Measurements from ENCODE around the gene GINS3. TPM values are rescaled to one million over a fixed set of nuclear protein-coding genes. Genes with fewer than 3 reads are reported as not detected.
"Not testable (repeated sequence)": the region's sequence is repeated elsewhere in the genome, so short reads cannot be mapped to it uniquely, and the experiment has no call there.

GINS3 gene
- total and polyA plus RNA-seq, 2 experiments from 2014 or later, result 8.8 to 17.8 TPM

GRCh38 chr16:58412615-58412970 is 20.3 kb downstream of the GINS3 start:
- not testable (repeated sequence) for H3K27me3 Mint-ChIP-seq (ENCODE audit: insufficient read depth, low read depth, poor library complexity); DNase-seq (ENCODE audit: low spot score); H3K27me3 ChIP-seq (ENCODE audit: insufficient read depth); H3K4me3 ChIP-seq; H3K9me3 Mint-ChIP-seq; ATAC-seq; H3K4me2 ChIP-seq; H3K4me3 Mint-ChIP-seq; H3K9me2 ChIP-seq (ENCODE audit: insufficient read depth); H2AFZ ChIP-seq; H3K36me3 ChIP-seq (ENCODE audit: insufficient read depth); H3K36me3 Mint-ChIP-seq (ENCODE audit: low read depth); H3K4me1 Mint-ChIP-seq; H3K27ac Mint-ChIP-seq; H4K20me1 ChIP-seq (replicated peaks; ENCODE audit: insufficient read depth); H3K79me2 ChIP-seq (replicated peaks; ENCODE audit: insufficient read depth); H3K4me1 ChIP-seq (ENCODE audit: insufficient read depth); H3K27ac ChIP-seq (ENCODE audit: low read depth); H3F3A ChIP-seq (replicated peaks; ENCODE audit: low read depth)

- no peaks in the 10 kb centered on the region for H3K9me3 Mint-ChIP-seq
- no peak overlapping the region for H3K4me2 ChIP-seq
- no peak for DNase-seq (ENCODE audit: low spot score)
- no peaks in the 10 kb centered on the region for H4K20me1 ChIP-seq (replicated peaks; ENCODE audit: insufficient read depth)
- H2AFZ ChIP-seq, result no peak overlapping the region
- H3K36me3 Mint-ChIP-seq (ENCODE audit: low read depth), result no peaks in the 10 kb centered on the region
- H3K4me1 ChIP-seq (ENCODE audit: insufficient read depth), result no peaks in the 10 kb centered on the region
- no peak overlapping the region for H3K27ac Mint-ChIP-seq
- no peaks in the 10 kb centered on the region for H3K27me3 ChIP-seq (ENCODE audit: insufficient read depth)
- H3K4me3 Mint-ChIP-seq, result no peak overlapping the region
- peaks cover 13% of the 10 kb centered on the region for H3K27me3 Mint-ChIP-seq (ENCODE audit: insufficient read depth, low read depth, poor library complexity)
- no peak overlapping the region for H3K4me3 ChIP-seq
- no peak overlapping the region for H3K27ac ChIP-seq (ENCODE audit: low read depth)
- H3K36me3 ChIP-seq (ENCODE audit: insufficient read depth), result no peaks in the 10 kb centered on the region
- ATAC-seq, result no peak
- no peaks in the 10 kb centered on the region for H3K79me2 ChIP-seq (replicated peaks; ENCODE audit: insufficient read depth)
- peaks cover 10% of the 10 kb centered on the region for H3K4me1 Mint-ChIP-seq
- no peaks in the 10 kb centered on the region for H3F3A ChIP-seq (replicated peaks; ENCODE audit: low read depth)
- H3K9me2 ChIP-seq (ENCODE audit: insufficient read depth), result no peaks in the 10 kb centered on the region
- TF ChIP-seq CTCF (conservative IDR thresholded peaks at IDR 0.05; ENCODE audit: low read depth in 2 of 2) (no peak), REST (IDR thresholded peaks at IDR 0.05; ENCODE audit: unreplicated experiment) (no peak), ZNF462 (CRISPR knock-in tag; IDR thresholded peaks at IDR 0.05) (no peak), ZNF114 (CRISPR knock-in tag; IDR thresholded peaks at IDR 0.05) (no peak), ZNF331 (CRISPR knock-in tag; IDR thresholded peaks at IDR 0.05; ENCODE audit: low read depth) (no peak), STAT1 (IDR thresholded peaks at IDR 0.05; ENCODE audit: unreplicated experiment) (no peak), JUNB (IDR thresholded peaks at IDR 0.05; ENCODE audit: unreplicated experiment) (no peak), ETS1 (IDR thresholded peaks at IDR 0.05) (no peak), EZH2phosphoT487 (IDR thresholded peaks at IDR 0.05; ENCODE audit: unreplicated experiment) (no peak), POLR2AphosphoS5 (IDR thresholded peaks at IDR 0.05; ENCODE audit: low read depth) (no peak), NANOG (IDR thresholded peaks at IDR 0.05; ENCODE audit: borderline replicate concordance) (no peak)
These were observed 21.1 kb downstream of the GINS3 start for GRCh38 chr16:58413359-58413758.

Data from GM23338 (cell line).